ENCODE measurements around the gene ARHGAP20.

GRCh38 chr11:110713449-110713776 is 1.2 kb upstream of the ARHGAP20 start:
- TF ChIP-seq POLR2A (IDR thresholded peaks at IDR 0.05) (no peak), CTCF (IDR thresholded peaks at IDR 0.05) (no peak), POLR2AphosphoS5 (IDR thresholded peaks at IDR 0.05) (no peak)

Data from sigmoid colon (tissue), 4 donors.